Trophoblast cell (in vitro differentiated cells and primary cell): ENCODE results near the gene SIRPG.

Source experiments
- DNase-seq, 2 donors: peaks; one replicate each; pipeline ENCODE4 v3.0.0-alpha.2; 2016
- H2AFZ ChIP-seq: 2 replicates; pipeline ENCODE4 v1.6.1; 2013; ENCODE audit warnings: low read length, moderate library complexity, mild to moderate bottlenecking; ENCODE audit not compliant: insufficient read depth, poor library complexity
- H2AK5ac ChIP-seq: 2 replicates; pipeline ENCODE4 v1.6.1; 2013; ENCODE audit warnings: mild to moderate bottlenecking, low read length
- H2BK120ac ChIP-seq: 2 replicates; pipeline ENCODE4 v1.6.1; 2013; ENCODE audit warnings: low read length, mild to moderate bottlenecking, moderate library complexity; ENCODE audit not compliant: insufficient read depth, poor library complexity
- H2BK12ac ChIP-seq: 2 replicates; pipeline ENCODE4 v1.6.1; 2013; ENCODE audit warnings: mild to moderate bottlenecking, low read length, moderate library complexity
- H2BK5ac ChIP-seq: 2 replicates; pipeline ENCODE4 v1.6.1; 2013; ENCODE audit warnings: low read length, low read depth, moderate library complexity, mild to moderate bottlenecking; ENCODE audit not compliant: poor library complexity
- H3K14ac ChIP-seq: 2 replicates; pipeline ENCODE4 v1.6.1; 2013; ENCODE audit warnings: mild to moderate bottlenecking, low read length
- H3K18ac ChIP-seq: 2 replicates; pipeline ENCODE4 v1.6.1; 2013; ENCODE audit warnings: mild to moderate bottlenecking, low read length
- H3K23ac ChIP-seq: 2 replicates; pipeline ENCODE4 v1.6.1; 2013; ENCODE audit warnings: low read length
- H3K27ac ChIP-seq: 2 replicates; pipeline ENCODE4 v1.5.1; 2013; ENCODE audit warnings: low read depth, mild to moderate bottlenecking, inconsistent platforms, low read length, moderate library complexity
- H3K27me3 ChIP-seq: 2 replicates; pipeline ENCODE4 v1.6.1; 2013; ENCODE audit warnings: inconsistent platforms, mild to moderate bottlenecking, low read length, moderate library complexity; ENCODE audit not compliant: insufficient read depth
- H3K36me3 ChIP-seq, 2 experiments: 1 replicate in 1 of 2; 2 replicates in 1 of 2; pipeline ENCODE4 v1.6.1; 2013; ENCODE audit warnings: low read length in 2 of 2, mild to moderate bottlenecking in 2 of 2, moderate library complexity in 1 of 2; ENCODE audit not compliant: insufficient read depth in 2 of 2, control insufficient read depth in 1 of 2
- H3K4ac ChIP-seq: 2 replicates; pipeline ENCODE4 v1.6.1; 2013; ENCODE audit warnings: low read depth, mild to moderate bottlenecking, low read length, moderate library complexity
- H3K4me1 ChIP-seq, 2 experiments: 1 replicate in 1 of 2; 2 replicates in 1 of 2; pipeline ENCODE4 v1.6.1; 2013; ENCODE audit warnings: low read length in 2 of 2, mild to moderate bottlenecking in 2 of 2, moderate library complexity in 1 of 2; ENCODE audit not compliant: insufficient read depth in 2 of 2, control insufficient read depth in 1 of 2
- H3K4me2 ChIP-seq: 2 replicates; pipeline ENCODE4 v1.6.1; 2013; ENCODE audit warnings: inconsistent platforms, mild to moderate bottlenecking, low read length, moderate library complexity
- H3K4me3 ChIP-seq: 2 replicates; pipeline ENCODE4 v1.5.1; 2013; ENCODE audit warnings: mild to moderate bottlenecking, low read depth, low read length, inconsistent platforms
- H3K79me1 ChIP-seq: one replicate; pipeline ENCODE4 v1.6.1; 2013; ENCODE audit warnings: low read length
- H3K79me2 ChIP-seq: 2 replicates; pipeline ENCODE4 v1.6.1; 2013; ENCODE audit warnings: low read length, mild to moderate bottlenecking; ENCODE audit not compliant: control insufficient read depth, insufficient read depth, poor library complexity
- H3K9ac ChIP-seq: 2 replicates; pipeline ENCODE4 v1.6.1; 2013; ENCODE audit warnings: mild to moderate bottlenecking, low read length
- H3K9me3 ChIP-seq: 2 replicates; pipeline ENCODE4 v1.6.1; 2013; ENCODE audit warnings: low read depth, mild to moderate bottlenecking, control low read depth, inconsistent platforms, low read length; ENCODE audit not compliant: insufficient read depth
- H4K12ac ChIP-seq: 2 replicates; pipeline ENCODE4 v1.6.1; 2013; ENCODE audit warnings: low read depth, mild to moderate bottlenecking, low read length, moderate library complexity
- H4K8ac ChIP-seq: 2 replicates; pipeline ENCODE4 v1.6.1; 2013; ENCODE audit warnings: low read depth, mild to moderate bottlenecking, low read length, moderate library complexity
- H4K91ac ChIP-seq: one replicate; pipeline ENCODE4 v1.6.1; 2013; ENCODE audit warnings: low read depth, mild to moderate bottlenecking, low read length, moderate library complexity
- WGBS: extraction: QIAGEN DNeasy Blood & Tissue Kit; methylation state at CpG from one replicate; pipeline ENCODE4 v1.1.7; 2013; ENCODE audit warnings: missing lambda C conversion rate; ENCODE audit not compliant: insufficient read length, insufficient coverage; ENCODE audit errors: extremely low coverage; 5-methylcytosine and 5-hydroxymethylcytosine counted together

The SIRPG gene

GRCh38 chr20:1702328-1702727 lies 44.7 kb upstream of the SIRPG start:
- Histone ChIP-seq H3K4me1 (no peaks in the 10 kb centered on the region), H4K8ac (no peak overlapping the region), H4K91ac (no peak overlapping the region), H3K4ac (no peak overlapping the region), H3K27me3 (no peaks in the 10 kb centered on the region), H2BK120ac (no peak overlapping the region), H3K36me3 (no peaks in the 10 kb centered on the region), H2AK5ac (no peak overlapping the region), H2BK12ac (no peak overlapping the region), H3K4me2 (no peak overlapping the region), H3K9ac (no peak overlapping the region), H3K18ac (no peak overlapping the region), H2BK5ac (no peak overlapping the region), H4K12ac (no peak overlapping the region), H2AFZ (no peak overlapping the region), H3K23ac (no peak overlapping the region), H3K9me3 (no peaks in the 10 kb centered on the region), H3K27ac (no peak overlapping the region), H3K14ac (no peak overlapping the region), H3K79me1 (no peaks in the 10 kb centered on the region), H3K79me2 (no peaks in the 10 kb centered on the region), H3K4me3 (no peak overlapping the region)
- no CpG with 5 or more reads among the region's 2 CpGs for WGBS
- DNase-seq = peak in 1 of 2 donors; percentile 5

- no peak overlapping the region for H4K91ac ChIP-seq
- H3K27me3 ChIP-seq = no peaks in the 10 kb centered on the region
- no peak overlapping the region for H3K4me2 ChIP-seq
- no CpG with 5 or more reads among the region's 1 CpG for WGBS
- no peak overlapping the region for H2BK5ac ChIP-seq
- no peak overlapping the region for H3K18ac ChIP-seq
- H3K14ac ChIP-seq = no peak overlapping the region
- H3K9ac ChIP-seq = no peak overlapping the region
- H4K12ac ChIP-seq = no peak overlapping the region
- no peak overlapping the region for H3K27ac ChIP-seq
- no peaks in the 10 kb centered on the region for H3K36me3 ChIP-seq
- H3K79me1 ChIP-seq = no peaks in the 10 kb centered on the region
- no peak overlapping the region for H3K23ac ChIP-seq
- no peak overlapping the region for H2BK120ac ChIP-seq
- no peaks in the 10 kb centered on the region for H3K4me1 ChIP-seq
- no peak overlapping the region for H3K4ac ChIP-seq
- H2BK12ac ChIP-seq = no peak overlapping the region
- H2AK5ac ChIP-seq = no peak overlapping the region
- no peaks in the 10 kb centered on the region for H3K79me2 ChIP-seq
- no peaks in the 10 kb centered on the region for H3K9me3 ChIP-seq
- no peak overlapping the region for H3K4me3 ChIP-seq
- H2AFZ ChIP-seq = no peak overlapping the region
- no peak for DNase-seq
- no peak overlapping the region for H4K8ac ChIP-seq
Observed at GRCh38 chr20:1700990-1701389, 43.4 kb upstream of the SIRPG start.

- Histone ChIP-seq H3K36me3 (no peaks in the 10 kb centered on the region), H2BK5ac (no peak overlapping the region), H2AFZ (no peak overlapping the region), H2BK12ac (no peak overlapping the region), H3K79me1 (no peaks in the 10 kb centered on the region), H4K12ac (no peak overlapping the region), H3K27ac (no peak overlapping the region), H2BK120ac (no peak overlapping the region), H3K18ac (no peak overlapping the region), H3K9me3 (no peaks in the 10 kb centered on the region), H3K27me3 (no peaks in the 10 kb centered on the region), H2AK5ac (no peak overlapping the region), H3K4me3 (no peak overlapping the region), H3K9ac (no peak overlapping the region), H4K8ac (no peak overlapping the region), H3K4me1 (no peaks in the 10 kb centered on the region), H3K4ac (no peak overlapping the region), H3K79me2 (no peaks in the 10 kb centered on the region), H3K4me2 (no peak overlapping the region), H3K14ac (no peak overlapping the region), H3K23ac (no peak overlapping the region), H4K91ac (no peak overlapping the region)
- no CpG with 5 or more reads among the region's 2 CpGs for WGBS
- no peak for DNase-seq
Observed at GRCh38 chr20:1697592-1697991, 40.0 kb upstream of the SIRPG start.

GRCh38 chr20:1696521-1697209 lies 39.1 kb upstream of the SIRPG start:
- WGBS = no CpG with 5 or more reads among the region's 7 CpGs
- Histone ChIP-seq H3K4me2 (no peak overlapping the region), H3K14ac (no peak overlapping the region), H2BK120ac (no peak overlapping the region), H3K27ac (no peak overlapping the region), H3K4ac (no peak overlapping the region), H4K12ac (no peak overlapping the region), H3K23ac (no peak overlapping the region), H3K18ac (no peak overlapping the region), H3K9ac (no peak overlapping the region), H3K36me3 (no peaks in the 10 kb centered on the region), H2AFZ (no peak overlapping the region), H2BK12ac (no peak overlapping the region), H4K91ac (no peak overlapping the region), H4K8ac (no peak overlapping the region), H3K27me3 (no peaks in the 10 kb centered on the region), H3K4me3 (no peak overlapping the region), H3K9me3 (no peaks in the 10 kb centered on the region), H2AK5ac (no peak overlapping the region), H3K79me2 (no peaks in the 10 kb centered on the region), H3K79me1 (no peaks in the 10 kb centered on the region), H2BK5ac (no peak overlapping the region), H3K4me1 (no peaks in the 10 kb centered on the region)
- no peak for DNase-seq
